WTC11 (cell line): ENCODE data around the gene ZBTB34. TPM values are rescaled to one million over a fixed set of nuclear protein-coding genes. Genes with fewer than 3 reads are reported as not detected.

ENCODE experiments used
- ATAC-seq: fragments of 200-7000 bp; cut with Tn5 transposase; 2 replicates; pipeline ENCODE4 v1.10.0; 2021; ENCODE audit warnings: mild to moderate bottlenecking, moderate library complexity
- CTCF ChIA-PET: fragments of 300-600 bp; sonication (Branson Sonifier 250); formaldehyde crosslinking; loops from one replicate; lab custom pipeline; 2021; ENCODE audit warnings: antibody characterized with exemption; lab: Charles Lee
- POLR2A ChIA-PET: fragments of 350-600 bp; sonication (Branson Sonifier 250); formaldehyde crosslinking; loops from one replicate; lab custom pipeline; 2021; ENCODE audit warnings: antibody characterized with exemption; lab: Charles Lee
- DNase-seq: peaks from one replicate; pipeline ENCODE4 v3.0.0; 2021; ENCODE audit warnings: low spot score
- H3K27ac Mint-ChIP-seq: 2 replicates; pipeline ENCODE4 v1.8.0; 2021; ENCODE audit warnings: mixed read lengths
- H3K27me3 Mint-ChIP-seq: 2 replicates; pipeline ENCODE4 v1.8.0; 2021; ENCODE audit warnings: low read depth, mild to moderate bottlenecking, moderate library complexity, mixed read lengths
- H3K36me3 Mint-ChIP-seq: 2 replicates; pipeline ENCODE4 v1.8.0; 2021; ENCODE audit warnings: mixed read lengths
- H3K4me1 Mint-ChIP-seq: 2 replicates; pipeline ENCODE4 v1.8.0; 2022; ENCODE audit warnings: mixed read lengths
- H3K4me3 Mint-ChIP-seq: 2 replicates; pipeline ENCODE4 v1.8.0; 2021; ENCODE audit warnings: mild to moderate bottlenecking, moderate library complexity, mixed read lengths
- H3K9me3 Mint-ChIP-seq: 2 replicates; pipeline ENCODE4 v1.8.0; 2021; ENCODE audit warnings: mixed read lengths
- CBFB ChIP-seq: sonication (generic); formaldehyde crosslinking; IDR thresholded peaks from 2 replicates; pipeline ENCODE4 v1.8.1; 2022; ENCODE audit warnings: mild to moderate bottlenecking, low read depth, missing genetic modification reagents
- EMX1 ChIP-seq: fragments of 250-450 bp; sonication (Bioruptor Pico); IDR thresholded peaks from 2 replicates; pipeline ENCODE4 v1.8.0; 2021; ENCODE audit warnings: mild to moderate bottlenecking
- ETV6 ChIP-seq: sonication (generic); formaldehyde crosslinking; IDR thresholded peaks from 2 replicates; pipeline ENCODE4 v1.8.1; 2022; ENCODE audit warnings: mild to moderate bottlenecking, missing genetic modification reagents
- FOXP1 ChIP-seq: sonication (generic); formaldehyde crosslinking; IDR thresholded peaks from 2 replicates; pipeline ENCODE4 v1.8.0; 2022; ENCODE audit warnings: missing genetic modification reagents, mild to moderate bottlenecking, moderate library complexity, borderline replicate concordance
- IRF2 ChIP-seq: sonication (generic); formaldehyde crosslinking; IDR thresholded peaks from 2 replicates; pipeline ENCODE4 v1.8.0; 2022; ENCODE audit warnings: low read depth, missing genetic modification reagents, borderline replicate concordance
- JUN ChIP-seq: sonication (generic); formaldehyde crosslinking; IDR thresholded peaks from 2 replicates; pipeline ENCODE4 v1.8.0; 2023; ENCODE audit warnings: mild to moderate bottlenecking, missing genetic modification reagents
- MXD4 ChIP-seq: fragments of 250-450 bp; sonication (Bioruptor Pico); IDR thresholded peaks from 2 replicates; pipeline ENCODE4 v1.8.0; 2021; ENCODE audit warnings: mild to moderate bottlenecking, moderate library complexity, borderline replicate concordance
- NFE2L1 ChIP-seq: sonication (generic); formaldehyde crosslinking; IDR thresholded peaks from 2 replicates; pipeline ENCODE4 v1.8.1; 2023; ENCODE audit warnings: missing genetic modification reagents
- NR1H2 ChIP-seq: sonication (generic); formaldehyde crosslinking; IDR thresholded peaks from 2 replicates; pipeline ENCODE4 v1.9.0; 2021; ENCODE audit warnings: mild to moderate bottlenecking, moderate library complexity, missing genetic modification reagents
- PRRX2 ChIP-seq: fragments of 250-450 bp; sonication (Bioruptor Pico); IDR thresholded peaks from 2 replicates; pipeline ENCODE4 v1.8.0; 2021; ENCODE audit warnings: mild to moderate bottlenecking
- SP1 ChIP-seq: sonication (generic); formaldehyde crosslinking; conservative IDR thresholded peaks from 2 replicates; pipeline ENCODE4 v1.8.1; 2022; ENCODE audit warnings: missing genetic modification reagents
- TCF7 ChIP-seq: sonication (generic); formaldehyde crosslinking; IDR thresholded peaks from 2 replicates; pipeline ENCODE4 v1.8.0; 2022; ENCODE audit warnings: mild to moderate bottlenecking, low read depth, missing genetic modification reagents, moderate library complexity
- TEAD1 ChIP-seq: sonication (generic); formaldehyde crosslinking; IDR thresholded peaks from 2 replicates; pipeline ENCODE4 v1.8.0; 2022; ENCODE audit warnings: mild to moderate bottlenecking, missing genetic modification reagents
- ZMAT4 ChIP-seq: fragments of 250-450 bp; sonication (Bioruptor Pico); IDR thresholded peaks from 2 replicates; pipeline ENCODE4 v1.9.0; 2021; ENCODE audit warnings: mild to moderate bottlenecking
- ZNF121 ChIP-seq: sonication (generic); formaldehyde crosslinking; IDR thresholded peaks from 2 replicates; pipeline ENCODE4 v1.8.0; 2023; ENCODE audit warnings: missing genetic modification reagents
- ZNF281 ChIP-seq: sonication (generic); formaldehyde crosslinking; IDR thresholded peaks from 2 replicates; pipeline ENCODE4 v1.8.0; 2023; ENCODE audit warnings: mild to moderate bottlenecking, missing genetic modification reagents
- ZNF317 ChIP-seq: sonication (generic); formaldehyde crosslinking; IDR thresholded peaks from 2 replicates; pipeline ENCODE4 v1.8.1; 2023; ENCODE audit warnings: low read depth, mild to moderate bottlenecking, moderate library complexity, missing genetic modification reagents, borderline replicate concordance
- ZNF671 ChIP-seq: fragments of 250-450 bp; sonication (Bioruptor Pico); IDR thresholded peaks from 2 replicates; pipeline ENCODE4 v1.8.0; 2021; ENCODE audit warnings: mild to moderate bottlenecking
- total RNA-seq: library from RNA; stranded (reverse); gene quantifications from 3 replicates; pipeline ENCODE4 v1.2.3, GENCODE V29; 2021
- TF ChIP-seq, protein P1 (sequence below): fragments of 250-450 bp; sonication (Bioruptor Pico); IDR thresholded peaks from 2 replicates; pipeline ENCODE4 v1.9.0; 2021; ENCODE audit warnings: mild to moderate bottlenecking
- TF ChIP-seq, protein P2 (sequence below): sonication (generic); formaldehyde crosslinking; IDR thresholded peaks from 2 replicates; pipeline ENCODE4 v1.8.0; 2022; ENCODE audit warnings: mild to moderate bottlenecking, missing genetic modification reagents
- TF ChIP-seq, protein P3 (sequence below): sonication (generic); formaldehyde crosslinking; IDR thresholded peaks from 2 replicates; pipeline ENCODE4 v1.8.1; 2022; ENCODE audit warnings: mild to moderate bottlenecking, moderate library complexity, missing genetic modification reagents

Gene ZBTB34
- total RNA-seq, 1 experiment from 2014 or later = 18.4 TPM

DNA sequence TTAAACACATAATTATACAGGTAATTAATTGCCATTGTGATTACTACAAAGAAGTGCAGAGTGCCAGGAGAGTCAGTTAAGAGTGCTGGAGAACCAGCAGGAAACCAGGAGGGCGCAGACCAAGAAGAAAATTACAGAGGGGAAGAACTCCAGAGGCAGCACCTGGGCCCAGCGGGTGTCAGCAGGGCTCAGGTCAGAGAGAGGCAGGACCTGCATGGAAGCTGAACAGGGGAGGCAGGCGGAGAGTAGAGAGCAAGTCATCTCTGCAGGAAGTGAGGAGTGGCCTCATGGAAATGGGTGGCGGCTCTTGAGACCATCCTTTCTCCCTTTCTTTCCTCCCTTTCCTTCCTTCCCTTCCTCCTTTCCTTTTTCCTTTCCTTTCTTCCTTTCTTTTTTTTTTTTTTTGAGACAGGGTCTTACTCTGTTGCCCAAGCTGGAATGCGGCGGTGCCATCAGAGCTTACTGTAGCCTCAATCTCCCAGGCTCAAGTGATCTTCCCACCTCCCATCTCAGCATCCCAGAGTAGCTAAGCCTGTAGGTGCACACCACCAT, 4.0 kb upstream of the ZBTB34 start (continued):
- TF ChIP-seq, protein P1, sequence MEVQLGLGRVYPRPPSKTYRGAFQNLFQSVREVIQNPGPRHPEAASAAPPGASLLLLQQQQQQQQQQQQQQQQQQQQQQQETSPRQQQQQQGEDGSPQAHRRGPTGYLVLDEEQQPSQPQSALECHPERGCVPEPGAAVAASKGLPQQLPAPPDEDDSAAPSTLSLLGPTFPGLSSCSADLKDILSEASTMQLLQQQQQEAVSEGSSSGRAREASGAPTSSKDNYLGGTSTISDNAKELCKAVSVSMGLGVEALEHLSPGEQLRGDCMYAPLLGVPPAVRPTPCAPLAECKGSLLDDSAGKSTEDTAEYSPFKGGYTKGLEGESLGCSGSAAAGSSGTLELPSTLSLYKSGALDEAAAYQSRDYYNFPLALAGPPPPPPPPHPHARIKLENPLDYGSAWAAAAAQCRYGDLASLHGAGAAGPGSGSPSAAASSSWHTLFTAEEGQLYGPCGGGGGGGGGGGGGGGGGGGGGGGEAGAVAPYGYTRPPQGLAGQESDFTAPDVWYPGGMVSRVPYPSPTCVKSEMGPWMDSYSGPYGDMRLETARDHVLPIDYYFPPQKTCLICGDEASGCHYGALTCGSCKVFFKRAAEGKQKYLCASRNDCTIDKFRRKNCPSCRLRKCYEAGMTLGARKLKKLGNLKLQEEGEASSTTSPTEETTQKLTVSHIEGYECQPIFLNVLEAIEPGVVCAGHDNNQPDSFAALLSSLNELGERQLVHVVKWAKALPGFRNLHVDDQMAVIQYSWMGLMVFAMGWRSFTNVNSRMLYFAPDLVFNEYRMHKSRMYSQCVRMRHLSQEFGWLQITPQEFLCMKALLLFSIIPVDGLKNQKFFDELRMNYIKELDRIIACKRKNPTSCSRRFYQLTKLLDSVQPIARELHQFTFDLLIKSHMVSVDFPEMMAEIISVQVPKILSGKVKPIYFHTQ = no peak
- TF ChIP-seq MXD4 (CRISPR knock-in tag) (no peak), CBFB (CRISPR knock-in tag) (no peak), PRRX2 (CRISPR knock-in tag) (no peak), IRF2 (CRISPR knock-in tag) (no peak), SP1 (CRISPR knock-in tag) (no peak), ZNF317 (CRISPR knock-in tag) (no peak), ZMAT4 (CRISPR knock-in tag) (no peak), NFE2L1 (CRISPR knock-in tag) (no peak)
- TF ChIP-seq, protein P2, sequence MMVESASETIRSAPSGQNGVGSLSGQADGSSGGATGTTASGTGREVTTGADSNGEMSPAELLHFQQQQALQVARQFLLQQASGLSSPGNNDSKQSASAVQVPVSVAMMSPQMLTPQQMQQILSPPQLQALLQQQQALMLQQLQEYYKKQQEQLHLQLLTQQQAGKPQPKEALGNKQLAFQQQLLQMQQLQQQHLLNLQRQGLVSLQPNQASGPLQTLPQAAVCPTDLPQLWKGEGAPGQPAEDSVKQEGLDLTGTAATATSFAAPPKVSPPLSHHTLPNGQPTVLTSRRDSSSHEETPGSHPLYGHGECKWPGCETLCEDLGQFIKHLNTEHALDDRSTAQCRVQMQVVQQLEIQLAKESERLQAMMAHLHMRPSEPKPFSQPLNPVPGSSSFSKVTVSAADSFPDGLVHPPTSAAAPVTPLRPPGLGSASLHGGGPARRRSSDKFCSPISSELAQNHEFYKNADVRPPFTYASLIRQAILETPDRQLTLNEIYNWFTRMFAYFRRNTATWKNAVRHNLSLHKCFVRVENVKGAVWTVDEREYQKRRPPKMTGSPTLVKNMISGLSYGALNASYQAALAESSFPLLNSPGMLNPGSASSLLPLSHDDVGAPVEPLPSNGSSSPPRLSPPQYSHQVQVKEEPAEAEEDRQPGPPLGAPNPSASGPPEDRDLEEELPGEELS (CRISPR knock-in tag) = no peak

DNA sequence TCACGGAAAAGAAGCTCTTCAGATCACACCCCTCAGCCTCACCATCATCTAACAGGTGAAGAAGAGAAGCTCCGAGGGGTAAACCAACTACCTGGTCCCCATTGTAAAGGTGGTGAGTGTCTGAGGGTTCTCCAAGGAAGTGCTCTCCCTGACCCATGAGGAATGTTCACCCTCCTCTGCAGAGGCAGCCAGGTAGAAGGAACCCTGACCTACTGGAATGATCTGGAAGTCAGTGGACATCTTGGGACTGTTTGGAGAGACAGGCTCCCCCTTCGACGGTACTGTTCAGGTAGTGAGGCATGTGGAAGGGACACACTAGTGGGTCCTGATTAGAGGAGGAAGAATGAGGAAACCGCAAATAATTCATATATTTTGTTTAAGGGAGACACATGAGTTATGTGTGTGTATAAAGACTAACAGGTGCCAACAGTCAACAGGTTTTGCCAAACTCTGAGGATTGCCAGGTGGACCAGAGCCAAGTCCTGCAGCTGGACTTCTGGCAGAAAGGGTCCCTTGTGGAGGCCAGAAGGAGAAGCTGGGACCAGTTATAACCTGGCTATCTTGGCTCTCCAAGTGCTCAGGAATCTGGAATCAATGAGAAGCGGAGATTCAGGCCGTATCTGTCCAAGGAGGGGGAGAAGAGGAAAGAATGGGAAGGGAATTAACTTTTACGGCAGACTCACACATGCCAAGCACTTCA, 3.0 kb upstream of the ZBTB34 start:
- ATAC-seq = no peak
- no peak overlapping the region for H3K27ac Mint-ChIP-seq
- no peaks in the 10 kb centered on the region for H3K9me3 Mint-ChIP-seq
- no peak for TF ChIP-seq TCF7
- TF ChIP-seq, protein P3, sequence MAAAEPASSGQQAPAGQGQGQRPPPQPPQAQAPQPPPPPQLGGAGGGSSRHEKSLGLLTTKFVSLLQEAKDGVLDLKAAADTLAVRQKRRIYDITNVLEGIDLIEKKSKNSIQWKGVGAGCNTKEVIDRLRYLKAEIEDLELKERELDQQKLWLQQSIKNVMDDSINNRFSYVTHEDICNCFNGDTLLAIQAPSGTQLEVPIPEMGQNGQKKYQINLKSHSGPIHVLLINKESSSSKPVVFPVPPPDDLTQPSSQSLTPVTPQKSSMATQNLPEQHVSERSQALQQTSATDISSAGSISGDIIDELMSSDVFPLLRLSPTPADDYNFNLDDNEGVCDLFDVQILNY = no peak
- TF ChIP-seq, all 79 proteins: peak for 0
- CTCF ChIA-PET = no interaction called here
- Mint-ChIP-seq H3K4me3 (no peak overlapping the region), H3K27me3 (peaks cover 26% of the 10 kb centered on the region), H3K36me3 (no peaks in the 10 kb centered on the region), H3K4me1 (peaks cover 22% of the 10 kb centered on the region)
- POLR2A ChIA-PET = no interaction called here
- DNase-seq = no peak

- CTCF ChIA-PET = interaction anchor here (0.6 to 2.9 kb wide), 10 partner anchors 9 to 169 kb away, joined by 3 to 9 read pairs (median 4); partner anchors contain the start of gene RALGPS1
- Mint-ChIP-seq H3K27me3 (peaks cover 20% of the 10 kb centered on the region), H3K4me3 (peak overlapping the region; percentile 72), H3K9me3 (no peaks in the 10 kb centered on the region), H3K36me3 (no peaks in the 10 kb centered on the region)
- no peak for ATAC-seq
- no peak for DNase-seq
- POLR2A ChIA-PET = interaction anchor here (0.6 kb wide), 1 partner anchor 329 kb away, joined by 3 read pairs; no protein-coding TSS in a partner anchor
- TF ChIP-seq ZNF121 (CRISPR knock-in tag) (no peak), JUN (CRISPR knock-in tag) (no peak), FOXP1 (CRISPR knock-in tag) (no peak), ZNF281 (CRISPR knock-in tag) (no peak), NR1H2 (CRISPR knock-in tag) (no peak), EMX1 (CRISPR knock-in tag) (no peak), ETV6 (CRISPR knock-in tag) (no peak), ZNF671 (CRISPR knock-in tag) (no peak), TEAD1 (CRISPR knock-in tag) (no peak)
- TF ChIP-seq, all 79 proteins: peak for 0
- H3K27ac Mint-ChIP-seq = no peak overlapping the region
- peaks cover 33% of the 10 kb centered on the region for H3K4me1 Mint-ChIP-seq
These were observed 1.3 kb upstream of the ZBTB34 start for GRCh38 chr9:126859111-126859510.
